DOHH2 (cell line): ENCODE measurements around the gene CRTC3.

ENCODE experiments used
- EZH2phosphoT487 ChIP-seq: fragments of 200-600 bp; sonication (generic); IDR thresholded peaks from 2 replicates; pipeline ENCODE4 v1.6.1; 2017; ENCODE audit warnings: borderline replicate concordance, mild to moderate bottlenecking, antibody characterized with exemption, low read length, moderate library complexity, mixed read lengths
- TF ChIP-seq, protein P1 (sequence below): fragments of 200-600 bp; sonication (generic); IDR thresholded peaks from one replicate; pipeline ENCODE4 v1.5.1; 2014; ENCODE audit warnings: antibody characterized with exemption, mild to moderate bottlenecking, low read depth, low read length; ENCODE audit not compliant: poor library complexity, severe bottlenecking

- TF ChIP-seq, protein P1, sequence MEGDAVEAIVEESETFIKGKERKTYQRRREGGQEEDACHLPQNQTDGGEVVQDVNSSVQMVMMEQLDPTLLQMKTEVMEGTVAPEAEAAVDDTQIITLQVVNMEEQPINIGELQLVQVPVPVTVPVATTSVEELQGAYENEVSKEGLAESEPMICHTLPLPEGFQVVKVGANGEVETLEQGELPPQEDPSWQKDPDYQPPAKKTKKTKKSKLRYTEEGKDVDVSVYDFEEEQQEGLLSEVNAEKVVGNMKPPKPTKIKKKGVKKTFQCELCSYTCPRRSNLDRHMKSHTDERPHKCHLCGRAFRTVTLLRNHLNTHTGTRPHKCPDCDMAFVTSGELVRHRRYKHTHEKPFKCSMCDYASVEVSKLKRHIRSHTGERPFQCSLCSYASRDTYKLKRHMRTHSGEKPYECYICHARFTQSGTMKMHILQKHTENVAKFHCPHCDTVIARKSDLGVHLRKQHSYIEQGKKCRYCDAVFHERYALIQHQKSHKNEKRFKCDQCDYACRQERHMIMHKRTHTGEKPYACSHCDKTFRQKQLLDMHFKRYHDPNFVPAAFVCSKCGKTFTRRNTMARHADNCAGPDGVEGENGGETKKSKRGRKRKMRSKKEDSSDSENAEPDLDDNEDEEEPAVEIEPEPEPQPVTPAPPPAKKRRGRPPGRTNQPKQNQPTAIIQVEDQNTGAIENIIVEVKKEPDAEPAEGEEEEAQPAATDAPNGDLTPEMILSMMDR = no peak
- no peak for TF ChIP-seq EZH2phosphoT487
Observed at GRCh38 chr15:90646662-90647305, 117.1 kb downstream of the CRTC3 start.
